DOHH2 (cell line): ENCODE measurements around the gene YTHDC2.

ENCODE experiments used
- CTCF ChIP-seq: fragments of 200-600 bp; sonication (generic); IDR thresholded peaks from one replicate; pipeline ENCODE4 v1.5.1; 2014; ENCODE audit warnings: antibody characterized with exemption, mild to moderate bottlenecking, low read depth, low read length; ENCODE audit not compliant: poor library complexity, severe bottlenecking
- EZH2phosphoT487 ChIP-seq: fragments of 200-600 bp; sonication (generic); IDR thresholded peaks from 2 replicates; pipeline ENCODE4 v1.6.1; 2017; ENCODE audit warnings: borderline replicate concordance, mild to moderate bottlenecking, antibody characterized with exemption, low read length, moderate library complexity, mixed read lengths

GRCh38 chr5:113569396-113569795 is 55.9 kb downstream of the YTHDC2 start:
- TF ChIP-seq CTCF = no peak
- no peak for TF ChIP-seq EZH2phosphoT487
